OCI-LY3 (cell line): ENCODE results near the gene CCT3.

Experiments
- EZH2phosphoT487 ChIP-seq: fragments of 200-600 bp; shearing (Covaris generic); IDR thresholded peaks from 2 replicates; pipeline ENCODE4 v1.6.1; 2018; ENCODE audit warnings: antibody characterized with exemption, mixed run types, low read depth
- TF ChIP-seq, protein P1 (sequence below): fragments of 200-600, 300-600 bp; sonication (generic); IDR thresholded peaks from 2 replicates; pipeline ENCODE4 v1.5.1; 2014; ENCODE audit warnings: antibody characterized with exemption, low read length, low read depth

DNA sequence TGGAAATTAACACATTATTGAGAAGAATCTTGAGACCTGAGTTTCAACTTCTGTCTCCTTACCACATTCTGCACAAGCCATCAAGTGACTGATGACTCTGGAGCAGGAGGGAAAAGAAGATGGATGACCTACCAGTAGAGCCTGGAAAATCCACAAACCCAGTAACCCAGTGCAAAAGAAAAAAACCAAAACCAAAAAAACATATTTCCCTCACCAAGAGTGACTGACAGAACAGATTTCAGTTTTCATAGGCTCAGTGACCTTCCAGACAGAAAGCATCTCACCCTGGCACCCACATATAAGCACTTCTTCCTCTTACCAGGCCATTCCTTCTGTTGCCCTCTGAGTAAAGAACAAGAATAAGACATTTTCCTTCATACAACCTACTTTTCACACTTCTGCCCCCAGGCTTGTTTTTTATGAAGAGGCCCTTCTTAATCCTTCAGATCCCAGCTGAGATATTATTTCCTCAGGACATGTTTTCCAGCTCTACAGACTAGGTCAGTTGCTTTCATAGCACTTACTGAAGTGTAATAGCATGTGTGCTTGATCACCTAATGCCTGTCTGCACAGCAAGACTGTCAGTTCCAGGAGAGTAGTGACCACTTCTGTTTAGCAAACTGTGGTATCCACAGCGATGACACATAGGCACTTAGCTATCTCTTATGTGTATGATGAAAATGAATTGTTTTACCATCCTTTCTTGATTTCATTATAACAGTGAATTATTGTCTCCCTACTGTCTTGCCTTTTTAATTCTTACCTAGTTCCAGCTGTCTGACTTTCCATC is 4.3 kb upstream of the CCT3 start:
- TF ChIP-seq, protein P1, sequence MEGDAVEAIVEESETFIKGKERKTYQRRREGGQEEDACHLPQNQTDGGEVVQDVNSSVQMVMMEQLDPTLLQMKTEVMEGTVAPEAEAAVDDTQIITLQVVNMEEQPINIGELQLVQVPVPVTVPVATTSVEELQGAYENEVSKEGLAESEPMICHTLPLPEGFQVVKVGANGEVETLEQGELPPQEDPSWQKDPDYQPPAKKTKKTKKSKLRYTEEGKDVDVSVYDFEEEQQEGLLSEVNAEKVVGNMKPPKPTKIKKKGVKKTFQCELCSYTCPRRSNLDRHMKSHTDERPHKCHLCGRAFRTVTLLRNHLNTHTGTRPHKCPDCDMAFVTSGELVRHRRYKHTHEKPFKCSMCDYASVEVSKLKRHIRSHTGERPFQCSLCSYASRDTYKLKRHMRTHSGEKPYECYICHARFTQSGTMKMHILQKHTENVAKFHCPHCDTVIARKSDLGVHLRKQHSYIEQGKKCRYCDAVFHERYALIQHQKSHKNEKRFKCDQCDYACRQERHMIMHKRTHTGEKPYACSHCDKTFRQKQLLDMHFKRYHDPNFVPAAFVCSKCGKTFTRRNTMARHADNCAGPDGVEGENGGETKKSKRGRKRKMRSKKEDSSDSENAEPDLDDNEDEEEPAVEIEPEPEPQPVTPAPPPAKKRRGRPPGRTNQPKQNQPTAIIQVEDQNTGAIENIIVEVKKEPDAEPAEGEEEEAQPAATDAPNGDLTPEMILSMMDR, result no peak
- TF ChIP-seq EZH2phosphoT487, result no peak
